DMS53 (cell line): ENCODE results near the gene NFIB.

ENCODE experiments used
- DNase-seq: peaks from one replicate; lab custom pipeline; 2025; lab: John Stamatoyannopoulos, UW

Gene NFIB

GRCh38 chr9:14306672-14307660, 7.0 kb downstream of the NFIB start:
- DNase-seq: no peak

- DNase-seq: no peak
These were observed 7.8 kb downstream of the NFIB start for GRCh38 chr9:14306188-14306587.

DNA sequence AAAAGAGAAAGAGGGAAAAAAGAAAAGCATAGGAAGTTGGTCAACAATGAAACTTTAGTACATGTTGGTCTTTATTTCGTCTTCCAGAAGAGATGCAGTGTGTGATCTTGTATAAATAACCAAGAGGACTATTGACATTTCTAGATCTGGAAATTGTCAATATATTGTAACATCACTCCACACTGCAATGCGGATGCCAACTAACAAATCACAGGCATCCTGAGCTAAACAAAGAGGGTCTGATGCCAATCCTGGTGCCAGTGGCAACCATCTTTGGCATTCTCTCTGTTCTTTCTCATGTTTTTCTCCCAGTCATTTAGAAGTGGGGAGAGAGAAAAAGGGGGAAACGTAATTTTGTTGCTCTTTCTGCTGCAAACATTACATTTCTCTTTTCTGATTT, 9.7 kb downstream of the NFIB start:
- no peak for DNase-seq

GRCh38 chr9:14303521-14303920, 10.4 kb downstream of the NFIB start:
- no peak for DNase-seq

DNA sequence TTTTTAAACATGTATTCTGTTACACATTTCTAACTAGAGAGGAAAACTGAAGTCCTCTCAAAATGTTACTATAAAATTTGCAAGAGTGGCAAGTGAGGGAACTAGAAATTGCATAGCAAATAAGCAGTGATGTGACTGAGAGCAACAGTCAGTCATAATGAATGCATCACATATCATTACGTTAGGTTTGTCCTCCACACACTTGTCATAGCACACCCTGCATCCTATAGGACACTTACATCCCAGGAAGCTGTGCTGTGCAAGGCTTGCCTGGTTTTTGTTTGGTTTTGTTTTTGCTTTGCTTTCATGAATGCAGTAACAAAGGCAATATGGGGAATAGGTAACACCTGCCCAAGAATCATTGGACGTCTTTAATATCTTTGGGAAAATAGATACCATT, 10.8 kb downstream of the NFIB start:
- DNase-seq: no peak

- no peak for DNase-seq
These were observed 11.5 kb downstream of the NFIB start for GRCh38 chr9:14302405-14302804.

GRCh38 chr9:14301583-14302021, 12.3 kb downstream of the NFIB start:
- DNase-seq: no peak

GRCh38 chr9:14301006-14301405, 12.9 kb downstream of the NFIB start:
- no peak for DNase-seq

DNA sequence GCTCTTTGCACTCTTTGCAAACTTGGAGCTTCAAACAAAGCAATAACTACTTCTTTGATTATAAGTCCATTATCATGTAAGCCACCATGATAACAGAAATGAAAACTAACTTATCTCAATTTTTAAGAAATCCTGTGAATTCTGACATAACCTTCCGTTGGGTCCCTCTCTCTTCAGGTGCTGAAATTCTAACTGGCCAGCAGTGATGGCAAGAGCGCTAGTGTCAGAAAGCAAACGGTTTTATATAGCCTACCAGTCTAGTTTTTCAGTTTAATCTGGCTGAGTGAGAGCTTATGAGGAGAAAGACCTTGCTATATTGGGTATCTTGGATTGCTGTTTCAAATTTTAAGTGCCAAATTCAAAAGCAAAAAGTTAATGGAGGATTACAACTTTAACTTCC, 13.4 kb downstream of the NFIB start:
- DNase-seq: no peak

DNA sequence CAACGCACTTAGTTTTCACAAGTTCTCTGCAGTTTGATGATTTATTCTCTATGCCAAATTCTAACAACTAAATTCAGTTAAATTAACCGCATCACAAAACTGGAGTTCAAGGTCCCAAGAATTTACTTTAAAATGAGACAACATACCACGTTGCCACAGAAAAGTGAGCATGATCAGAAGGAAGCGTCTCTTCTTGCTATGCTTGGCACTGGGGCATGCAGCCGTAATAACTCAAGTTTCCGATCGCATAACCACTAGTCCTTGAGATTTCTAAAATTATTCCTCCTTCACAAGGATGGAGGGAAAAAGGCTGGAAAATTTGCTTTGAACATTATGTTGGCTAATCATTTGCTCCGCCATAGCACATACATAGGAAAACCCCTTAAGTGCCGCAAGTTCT, 13.9 kb downstream of the NFIB start:
- no peak for DNase-seq

DNA sequence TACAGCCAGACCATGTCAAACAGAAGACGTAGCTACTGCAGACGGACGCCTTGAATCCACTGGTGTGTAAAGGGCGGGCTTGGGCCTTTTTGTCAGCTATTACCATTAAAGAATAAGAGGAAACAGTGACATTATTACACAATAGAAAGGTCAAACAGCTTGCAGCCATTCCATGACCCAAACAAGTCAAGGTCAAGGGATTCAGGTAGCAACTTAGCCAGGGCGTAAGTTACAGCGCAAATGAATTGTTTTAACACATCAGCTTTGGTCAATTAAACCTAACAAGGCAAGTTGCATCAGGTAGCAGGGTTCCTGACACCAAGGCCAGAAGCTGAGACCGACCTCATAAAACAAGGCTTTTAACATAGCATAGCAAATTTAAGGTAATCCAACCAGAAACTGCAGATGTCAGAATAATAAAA, 15.3 kb downstream of the NFIB start:
- no peak for DNase-seq

DNA sequence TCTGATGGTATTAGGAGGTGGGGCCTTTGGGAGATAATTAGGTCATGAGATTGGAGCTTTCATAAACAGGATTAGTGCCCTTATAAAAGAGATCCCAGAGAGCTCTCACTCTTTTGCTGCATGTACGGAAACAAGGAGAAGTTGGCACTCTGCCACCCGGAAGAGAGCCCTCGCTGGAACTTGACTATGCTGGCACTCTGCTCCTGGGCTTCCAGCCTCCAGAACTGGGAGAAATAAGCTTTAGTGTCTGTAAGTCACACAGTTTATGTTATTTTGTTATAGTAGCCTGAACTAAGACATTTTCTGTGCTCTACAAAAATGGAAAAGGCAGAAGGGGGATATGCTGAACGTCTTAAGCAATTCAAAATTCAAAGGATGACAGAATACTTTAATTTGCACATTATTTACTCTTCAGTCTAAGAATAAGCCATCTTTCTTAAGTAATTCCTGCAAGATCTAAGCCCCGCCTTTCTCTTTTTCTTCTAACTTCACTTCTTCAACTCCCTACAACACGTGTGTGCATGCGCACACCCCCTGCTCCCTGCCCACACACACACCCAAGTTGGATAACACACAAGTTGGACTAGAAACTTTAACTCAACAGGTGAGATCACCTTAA, 17.3 kb downstream of the NFIB start:
- no peak for DNase-seq

DNA sequence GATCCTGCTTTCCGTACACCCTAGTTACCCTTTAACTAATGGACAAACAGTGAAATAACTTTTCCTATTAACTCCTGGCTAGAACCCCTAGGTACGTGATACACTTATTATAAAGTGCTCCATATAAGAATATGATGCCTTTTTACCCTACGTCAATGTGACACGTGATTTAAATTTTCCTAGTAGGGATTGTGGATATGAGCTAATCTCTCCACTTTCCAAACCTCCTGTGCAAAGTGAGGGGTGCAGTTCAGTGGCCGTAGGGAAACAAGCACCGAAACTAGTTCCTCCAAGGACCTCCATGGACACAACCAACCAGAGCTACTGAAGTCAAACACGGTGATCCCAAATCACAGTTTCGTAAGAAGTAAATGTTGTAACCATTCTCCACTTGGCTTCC, 19.3 kb downstream of the NFIB start:
- no peak for DNase-seq

- no peak for DNase-seq
These were observed 20.1 kb downstream of the NFIB start for GRCh38 chr9:14293801-14294200.

GRCh38 chr9:14292181-14292739, 21.7 kb downstream of the NFIB start:
- no peak for DNase-seq

DNA sequence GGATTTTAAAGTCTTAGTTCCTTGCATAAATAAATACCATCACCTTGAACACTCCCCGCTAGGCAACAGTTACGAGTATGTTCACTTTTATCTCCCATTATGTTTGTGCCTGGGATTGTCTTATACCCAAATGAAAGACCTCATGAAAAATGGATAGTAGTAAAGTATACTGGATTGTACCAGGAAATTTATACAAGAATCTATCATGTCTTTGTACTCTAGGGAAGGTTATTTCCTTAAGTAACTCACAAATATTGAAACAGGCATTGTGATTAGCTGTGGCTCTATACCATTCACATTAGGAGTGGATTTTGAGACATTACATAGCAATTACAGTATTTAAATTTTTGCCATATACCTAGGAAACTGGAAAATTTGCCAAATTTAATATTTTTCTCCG, 24.0 kb downstream of the NFIB start:
- DNase-seq: no peak

DNA sequence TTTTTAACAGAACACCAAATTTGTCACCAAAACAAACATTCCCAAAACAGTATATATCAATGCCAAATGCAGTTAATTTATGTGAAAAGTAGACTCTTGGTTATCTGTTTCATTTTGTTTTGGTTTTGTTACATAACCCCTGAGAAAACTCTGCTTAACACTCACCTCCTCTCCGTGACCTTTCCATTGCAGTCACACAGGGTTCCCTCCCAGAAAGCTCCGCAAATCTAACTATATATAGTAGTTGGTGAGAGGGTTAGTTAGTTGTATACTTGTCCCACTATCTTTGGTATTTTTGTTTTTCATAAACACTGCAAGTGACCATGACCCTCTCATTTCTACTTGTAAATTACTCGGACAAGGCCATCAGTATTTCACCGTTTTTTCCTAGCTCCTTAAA, 25.5 kb downstream of the NFIB start:
- no peak for DNase-seq

GRCh38 chr9:14286121-14286520, 27.8 kb downstream of the NFIB start:
- no peak for DNase-seq

DNA sequence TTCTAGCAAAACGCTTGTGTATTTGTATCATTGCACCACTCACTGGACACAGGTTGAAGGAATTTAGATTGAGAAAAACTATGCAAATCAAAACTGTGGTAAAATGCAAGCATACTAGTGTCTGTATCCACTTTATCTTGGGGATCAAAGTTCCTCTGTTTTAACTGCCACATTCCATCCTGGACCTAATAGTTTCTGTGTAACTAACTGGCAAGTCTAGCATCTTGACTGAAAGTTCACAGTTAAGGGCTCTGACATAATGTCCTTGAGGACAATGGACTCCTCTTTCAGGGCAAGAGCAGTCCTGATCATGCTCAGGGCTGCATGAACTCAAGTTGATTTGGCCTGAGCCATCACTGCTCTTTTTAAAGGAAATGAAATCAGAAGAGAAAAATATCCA, 30.7 kb downstream of the NFIB start:
- DNase-seq: no peak

- DNase-seq: no peak
These were observed 32.1 kb downstream of the NFIB start for GRCh38 chr9:14281876-14282275.

GRCh38 chr9:14281136-14281795, 32.7 kb downstream of the NFIB start:
- no peak for DNase-seq

DNA sequence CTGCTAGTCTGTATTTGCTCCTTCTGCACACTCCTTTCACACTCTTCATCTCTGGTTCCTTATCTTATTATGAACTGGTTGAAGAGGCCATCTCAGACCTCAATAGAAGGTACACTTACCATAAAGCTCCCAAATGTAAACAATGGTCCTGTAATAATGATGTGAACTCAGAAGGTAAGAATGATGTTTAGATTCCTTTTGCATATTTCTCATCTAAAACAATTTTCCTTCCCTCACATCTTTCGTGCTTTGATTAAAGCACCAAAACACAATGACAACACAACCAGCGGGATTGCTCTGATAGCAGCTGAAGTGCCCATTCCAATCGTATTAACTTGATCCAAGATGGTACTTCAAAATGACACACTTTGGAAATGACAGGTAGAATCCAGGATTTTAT, 34.3 kb downstream of the NFIB start:
- no peak for DNase-seq
